CD1c-positive myeloid dendritic cell (primary cell): Measurements from ENCODE around the gene NACC2.

Experiments used
- DNase-seq: peaks from one replicate; pipeline ENCODE4 v3.0.0-alpha.2; 2016; ENCODE audit errors: extremely low spot score

NACC2 gene

DNA sequence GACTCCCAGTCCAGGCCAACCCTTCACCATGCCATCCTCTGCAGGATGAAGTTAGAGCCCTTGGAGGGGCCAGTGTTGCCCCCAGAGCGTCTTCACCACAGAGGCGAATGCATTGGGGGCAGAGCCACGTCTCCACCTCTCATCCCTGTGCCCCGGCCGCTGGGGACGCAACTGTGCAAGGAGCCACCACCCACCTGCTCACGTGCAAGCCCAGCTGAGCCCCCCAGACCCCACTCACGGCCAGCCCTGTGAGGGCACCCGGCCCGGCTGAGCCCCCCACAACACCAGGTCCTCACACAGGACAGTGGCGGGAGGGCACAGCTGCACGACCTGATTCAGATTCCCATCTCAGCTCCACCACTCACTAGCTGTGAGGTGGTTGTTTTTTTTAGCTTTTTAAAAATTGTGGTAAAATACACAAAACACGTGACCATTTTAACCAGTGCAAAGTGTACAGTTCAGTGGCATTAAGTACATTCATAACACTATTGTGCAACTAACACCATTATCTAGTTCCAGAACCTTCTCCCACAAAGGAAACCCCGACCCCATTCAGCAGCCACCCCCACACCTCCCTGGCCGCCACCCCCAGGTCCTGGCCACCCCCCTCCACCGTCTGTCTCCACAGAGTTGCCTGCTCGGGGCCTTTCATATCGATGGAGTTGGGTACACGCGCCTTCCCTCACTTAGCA, 100.4 kb downstream of the NACC2 start:
- no peak for DNase-seq

- DNase-seq = no peak
Measured at GRCh38 chr9:135993765-135994500, 101.2 kb downstream of the NACC2 start.

GRCh38 chr9:135993409-135993742, 101.7 kb downstream of the NACC2 start:
- DNase-seq = no peak

GRCh38 chr9:135992486-135993408, 102.3 kb downstream of the NACC2 start:
- DNase-seq = peak; percentile 84

DNA sequence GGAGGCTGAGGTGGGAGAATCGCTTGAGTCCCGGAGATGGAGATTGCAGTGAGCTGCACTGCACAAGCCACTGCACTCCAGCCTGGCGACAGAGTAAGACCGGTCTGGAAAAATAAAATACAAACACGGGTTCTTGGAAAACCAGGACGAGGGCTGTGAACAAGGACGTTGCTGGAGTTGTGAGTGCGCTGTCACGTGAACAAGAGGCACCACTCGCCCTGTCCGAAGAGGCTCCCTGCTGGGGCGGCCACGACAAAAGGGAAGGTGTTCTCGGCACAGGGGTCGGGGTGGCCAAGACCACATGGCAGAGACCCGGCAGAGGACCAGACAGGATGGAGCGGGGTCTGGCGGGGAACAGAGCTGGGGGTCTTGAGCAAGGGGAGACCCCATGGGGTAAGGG, 103.3 kb downstream of the NACC2 start:
- no peak for DNase-seq

- peak; percentile 68 for DNase-seq
Measured at GRCh38 chr9:135990468-135991429, 104.3 kb downstream of the NACC2 start.

DNA sequence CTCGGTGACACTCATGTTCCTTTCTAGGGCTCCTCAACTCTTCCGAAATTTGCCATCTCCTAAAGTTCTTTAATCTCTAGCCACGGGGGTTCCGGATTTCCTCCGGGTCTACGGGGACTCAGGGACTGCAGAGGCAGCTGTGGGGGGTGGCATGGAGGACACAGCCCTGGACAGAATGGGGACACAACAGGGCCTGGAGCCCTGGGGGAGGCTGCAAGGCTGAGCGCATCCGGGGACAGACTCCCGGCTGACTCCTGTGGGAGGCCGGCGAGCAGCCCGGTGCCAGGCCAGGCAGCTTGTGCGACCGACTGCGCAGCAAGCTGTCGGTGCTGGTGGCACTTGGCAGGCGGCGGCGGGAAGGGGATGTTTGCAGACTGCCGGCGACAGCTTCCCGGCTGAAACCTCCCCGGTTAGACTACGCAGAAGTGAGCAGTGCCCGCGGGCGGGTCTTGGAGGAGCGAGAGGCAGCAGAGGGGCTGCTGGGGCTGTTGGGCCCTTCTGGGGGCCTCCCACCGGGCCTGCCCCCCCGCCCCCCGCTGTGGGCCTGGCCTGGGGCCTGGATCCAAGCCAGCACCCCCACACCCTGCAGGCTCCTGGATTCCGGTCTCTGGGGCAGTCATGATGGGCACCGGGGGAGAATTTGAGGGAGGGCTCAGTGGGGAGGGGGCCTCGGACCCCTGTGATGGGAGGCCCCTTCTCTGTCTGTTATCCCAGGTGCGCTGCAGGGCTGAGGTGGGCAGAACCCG, 105.2 kb downstream of the NACC2 start:
- peak; percentile 38 for DNase-seq

GRCh38 chr9:135989157-135989556, 105.9 kb downstream of the NACC2 start:
- DNase-seq = no peak

DNA sequence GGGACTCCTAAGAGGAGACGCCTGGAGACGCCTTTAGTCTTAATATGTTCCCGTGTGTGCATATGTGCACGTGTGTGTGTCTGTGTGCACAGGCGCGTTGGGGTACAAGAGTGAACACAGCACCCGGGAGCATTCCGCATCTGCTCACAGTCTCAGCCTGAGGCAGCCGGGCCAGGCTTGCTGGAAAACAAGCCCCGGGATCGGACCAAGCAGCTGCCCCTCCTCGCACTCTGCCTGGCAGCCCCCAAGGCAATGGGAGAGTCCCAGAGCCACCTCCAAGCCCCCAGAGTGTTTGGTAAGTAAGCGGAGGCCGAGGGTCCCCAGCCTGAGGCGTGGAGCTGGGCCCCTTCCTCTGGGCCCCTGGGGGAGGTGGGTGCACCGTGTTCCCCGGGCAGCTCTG, 106.6 kb downstream of the NACC2 start:
- DNase-seq = no peak

- no peak for DNase-seq
Measured at GRCh38 chr9:135987838-135988404, 107.2 kb downstream of the NACC2 start.

DNA sequence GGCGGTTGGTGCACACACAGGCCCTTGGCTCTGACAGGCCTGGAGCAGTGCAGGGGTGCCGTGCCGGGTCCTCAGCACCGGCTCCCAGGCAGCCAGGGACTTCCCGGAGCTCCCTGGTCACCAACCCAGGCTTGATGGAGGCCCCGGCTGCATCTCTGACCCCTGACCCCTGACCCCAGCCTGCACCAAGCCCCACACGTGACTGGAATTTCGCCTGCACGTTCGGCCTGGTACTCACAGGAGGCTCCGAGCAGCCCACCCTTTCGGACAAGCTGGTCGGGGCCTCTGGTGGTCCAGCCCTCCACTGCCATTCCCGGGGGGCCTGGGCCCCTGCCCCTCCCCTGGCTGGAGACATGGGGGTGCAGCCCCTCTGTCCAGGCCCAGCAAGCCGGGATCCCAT, 108.5 kb downstream of the NACC2 start:
- DNase-seq = no peak

DNA sequence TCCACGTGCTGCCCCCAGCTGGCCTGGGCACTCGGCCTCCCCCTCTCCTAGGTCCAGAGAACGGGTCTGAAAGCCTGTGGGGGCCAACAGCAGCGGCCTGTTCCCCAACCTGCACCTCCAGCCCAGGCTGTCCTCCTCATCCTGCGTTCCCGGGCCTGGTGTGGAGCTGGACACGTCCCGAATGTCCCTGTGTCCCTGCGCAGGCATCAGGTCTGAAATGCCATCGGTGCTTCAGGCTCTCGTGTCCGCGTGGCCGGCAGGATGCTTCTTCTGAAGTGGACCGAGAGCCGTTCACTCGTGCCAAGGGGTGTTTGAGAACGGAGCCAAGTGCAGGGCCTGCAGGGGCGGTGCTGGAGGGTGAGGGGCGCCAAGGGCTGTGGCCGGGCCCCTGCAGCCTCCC, 109.2 kb downstream of the NACC2 start:
- DNase-seq = no peak

- DNase-seq = no peak
Measured at GRCh38 chr9:135985459-135985774, 109.7 kb downstream of the NACC2 start.

- DNase-seq = no peak
Measured at GRCh38 chr9:135984072-135984710, 110.9 kb downstream of the NACC2 start.

GRCh38 chr9:135983208-135984071, 111.6 kb downstream of the NACC2 start:
- no peak for DNase-seq

DNA sequence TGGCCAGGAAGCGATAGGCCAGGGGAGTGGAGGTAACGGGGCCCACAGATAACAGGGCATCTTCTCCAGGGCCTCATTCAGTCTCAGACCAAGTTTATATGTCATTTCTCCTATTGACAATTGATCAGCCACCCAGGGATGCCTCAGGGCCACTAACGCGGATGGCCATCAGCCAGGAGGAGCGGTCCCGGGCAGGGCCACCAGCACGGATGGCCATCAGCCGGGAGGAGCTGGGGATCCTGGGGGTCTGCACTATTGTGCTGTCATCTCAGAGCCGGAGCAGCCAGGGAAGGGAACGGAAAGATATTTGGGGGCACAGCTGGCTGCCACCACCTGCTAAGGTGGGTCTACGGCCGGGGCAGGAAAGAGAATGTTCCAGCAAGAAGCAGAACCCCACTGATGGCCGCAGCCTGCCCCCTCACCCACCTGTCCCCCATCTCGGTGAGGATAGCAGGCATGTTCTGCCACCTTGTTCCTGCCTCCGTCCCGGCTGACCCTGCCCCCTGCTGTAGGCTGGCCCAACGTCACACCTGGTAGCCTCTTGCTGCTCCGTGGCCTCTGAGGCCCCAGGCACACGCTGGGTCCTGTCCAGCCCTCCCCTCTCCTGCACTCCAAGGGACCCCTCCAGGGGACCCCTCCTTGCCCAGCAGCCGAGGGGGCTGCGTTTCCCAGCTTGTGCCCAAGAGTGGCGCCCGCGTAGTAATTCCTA, 112.4 kb downstream of the NACC2 start:
- DNase-seq = no peak

GRCh38 chr9:135980926-135981630, 114.0 kb downstream of the NACC2 start:
- DNase-seq = no peak
